GM12864 (cell line): Measurements from ENCODE around the gene AGTRAP.

Experiments
- DNase-seq: peaks from one replicate; pipeline ENCODE4 v3.0.0-alpha.2; 2011; ENCODE audit warnings: low read depth
- H3K4me3 ChIP-seq: 2 replicates; pipeline ENCODE4 v1.5.1; 2011; ENCODE audit warnings: mild to moderate bottlenecking, low read depth, low read length, control low read depth
- CTCF ChIP-seq: IDR thresholded peaks from 2 replicates; pipeline ENCODE4 v1.5.1; 2011; ENCODE audit warnings: low read depth, mild to moderate bottlenecking, moderate library complexity, low read length, control low read depth, inconsistent platforms; ENCODE audit errors: missing control alignments

AGTRAP gene

GRCh38 chr1:11761988-11762406 lies 26.1 kb downstream of the AGTRAP start, which contains the start of gene C1orf167:
C1orf167 (plus strand) TSS chr1:11762193; CDS start chr1:11764401, 2,208 bp downstream.
- no peak for DNase-seq
- no peak for TF ChIP-seq CTCF
- no peak within 1 kb of the TSS for H3K4me3 ChIP-seq

DNA sequence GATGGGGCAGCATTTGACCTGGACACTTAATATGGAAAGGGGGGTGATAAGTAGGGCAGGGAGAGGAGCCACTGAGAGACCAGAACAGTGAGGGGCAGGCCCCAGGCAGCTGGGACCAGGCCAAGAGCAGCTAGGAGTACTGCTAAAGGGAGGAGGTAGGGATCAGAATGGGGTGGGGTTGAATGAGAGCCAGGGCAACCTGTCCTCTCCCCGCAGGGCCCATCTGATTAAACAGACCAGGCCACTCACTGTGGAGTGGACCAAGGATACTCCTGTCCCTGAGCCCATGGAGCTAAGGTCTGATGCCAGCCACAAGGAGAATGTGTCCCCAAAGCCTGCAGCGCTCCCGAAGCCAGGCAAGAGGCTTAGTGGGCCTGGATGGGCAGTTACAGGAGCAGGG lies 28.2 kb downstream of the AGTRAP start:
- H3K4me3 ChIP-seq: no peak overlapping the region
- no peak for TF ChIP-seq CTCF
- no peak for DNase-seq

DNA sequence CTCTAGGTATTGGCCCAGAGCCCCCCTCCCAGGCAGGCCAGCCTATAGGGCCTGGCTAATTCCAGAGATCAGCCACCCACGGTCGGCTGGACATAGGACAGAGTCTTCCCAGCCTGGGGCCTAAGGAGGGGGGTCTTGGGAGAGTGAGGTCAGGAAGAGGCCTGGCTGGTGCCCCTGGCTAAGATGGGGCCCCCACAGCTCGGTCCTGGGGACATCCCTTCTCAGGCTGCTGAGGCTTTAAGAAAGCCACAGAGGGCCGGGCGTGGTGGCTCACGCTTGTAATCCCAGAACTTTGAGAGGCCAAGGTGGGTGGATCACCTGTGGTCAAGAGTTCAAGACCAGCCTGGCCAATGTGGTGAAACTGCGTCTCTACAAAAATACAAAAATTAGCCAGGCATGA lies 28.6 kb downstream of the AGTRAP start:
- TF ChIP-seq CTCF: no peak
- DNase-seq: no peak
- no peak overlapping the region for H3K4me3 ChIP-seq

GRCh38 chr1:11765661-11766428 lies 29.9 kb downstream of the AGTRAP start:
- DNase-seq: no peak
- no peak overlapping the region for H3K4me3 ChIP-seq
- TF ChIP-seq CTCF: no peak

DNA sequence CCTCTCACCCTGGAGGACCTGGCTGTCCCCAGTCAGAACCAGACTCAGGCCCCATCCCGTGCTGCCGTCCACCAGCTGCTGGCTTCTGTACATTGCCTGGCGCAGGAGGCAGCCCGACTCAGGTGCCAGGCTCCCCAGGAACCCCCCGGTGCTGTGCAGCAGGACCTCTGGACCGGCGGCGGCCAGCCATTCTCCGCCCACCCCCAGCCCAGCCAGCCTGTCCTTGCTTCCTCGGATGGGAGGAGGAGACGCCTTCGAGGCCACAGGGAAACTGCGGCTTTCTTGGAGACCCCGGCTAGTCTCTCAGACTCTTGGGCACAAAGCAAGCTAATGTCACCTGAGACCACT lies 30.5 kb downstream of the AGTRAP start:
- TF ChIP-seq CTCF: no peak
- no peak overlapping the region for H3K4me3 ChIP-seq
- DNase-seq: no peak

DNA sequence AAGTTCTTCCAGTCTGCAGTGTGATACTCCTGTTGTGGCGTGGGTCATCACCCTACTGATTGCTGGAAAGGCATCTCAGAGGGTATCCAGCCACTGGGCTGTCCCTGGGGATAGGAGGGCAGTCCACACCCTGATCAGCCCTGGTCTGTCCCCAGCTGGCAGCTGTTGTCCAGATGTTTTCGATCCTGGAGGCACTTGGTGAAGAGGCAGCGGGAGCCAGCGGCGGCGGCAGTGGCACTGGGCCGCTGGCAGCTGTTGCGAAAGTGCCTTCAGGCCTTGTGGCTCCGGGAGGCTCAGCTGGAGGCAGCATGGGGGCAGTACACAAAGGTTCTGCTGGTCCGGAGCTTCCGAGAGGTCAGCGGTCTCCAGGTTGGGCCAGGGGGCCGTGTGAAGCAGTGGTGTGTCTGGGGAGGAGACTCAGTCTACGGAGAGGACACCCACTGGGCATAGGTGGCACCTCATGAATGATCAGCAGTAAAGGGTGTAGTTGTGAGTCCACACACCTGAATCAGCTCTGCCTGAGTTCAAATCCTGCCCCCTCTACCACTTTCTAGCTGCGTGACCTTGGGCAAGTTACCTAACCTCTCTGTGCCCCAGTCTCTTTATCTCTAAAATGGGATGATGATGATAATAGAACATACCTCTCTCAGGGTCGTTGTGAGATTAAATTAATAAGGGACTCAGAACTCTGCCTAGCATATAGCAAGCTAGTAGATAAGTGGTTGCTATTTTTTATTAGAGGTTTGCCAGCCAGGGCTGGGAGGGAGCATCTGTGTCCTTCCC lies 32.2 kb downstream of the AGTRAP start:
- no peak for TF ChIP-seq CTCF
- DNase-seq: no peak
- no peak overlapping the region for H3K4me3 ChIP-seq

- no peak for TF ChIP-seq CTCF
- no peak overlapping the region for H3K4me3 ChIP-seq
- no peak for DNase-seq
Measured at GRCh38 chr1:11768821-11769220, 32.9 kb downstream of the AGTRAP start.
